CD14-positive monocyte (primary cell): ENCODE data around the gene RRAD. TPM values are rescaled to one million over a fixed set of nuclear protein-coding genes. Genes with fewer than 3 reads are reported as not detected.

ENCODE experiments used
- DNase-seq, 3 donors: peaks; one replicate each; pipeline ENCODE4 v3.0.0-alpha.2; 2011 to 2022
- H2AFZ ChIP-seq: 2 replicates; pipeline ENCODE4 v1.6.0; 2012; ENCODE audit warnings: mild to moderate bottlenecking, low read depth, low read length, inconsistent platforms; ENCODE audit not compliant: insufficient read depth, poor library complexity, severe bottlenecking
- H3K27ac ChIP-seq, 2 donors: 1 replicate in 1 of 2; 2 replicates in 1 of 2; pipeline ENCODE4 v1.5.1; 2012 to 2013; ENCODE audit warnings: low read length in 2 of 2, control low read depth in 1 of 2, inconsistent platforms in 1 of 2, low read depth in 1 of 2, mild to moderate bottlenecking in 1 of 2
- H3K27me3 ChIP-seq, 2 donors: one replicate each; pipeline versions ENCODE4 v1.6.0 to v1.6.1; 2011 to 2013; ENCODE audit warnings: low read length in 2 of 2; ENCODE audit not compliant: control insufficient read depth in 2 of 2, insufficient read depth in 2 of 2
- H3K36me3 ChIP-seq, 2 donors: replicated peaks in 1 of 2; 1 replicate in 1 of 2; 2 replicates in 1 of 2; pipeline versions ENCODE4 v1.5.1 to v1.6.1; 2012 to 2013; ENCODE audit warnings: low read length in 2 of 2, control low read depth in 1 of 2, inconsistent platforms in 1 of 2, mild to moderate bottlenecking in 1 of 2; ENCODE audit not compliant: insufficient read depth in 2 of 2, control insufficient read depth in 1 of 2
- H3K4me1 ChIP-seq, 2 donors: 1 replicate in 1 of 2; 2 replicates in 1 of 2; pipeline versions ENCODE4 v1.5.1 to v1.6.1; 2012 to 2013; ENCODE audit warnings: low read length in 2 of 2, control low read depth in 1 of 2, inconsistent platforms in 1 of 2, mild to moderate bottlenecking in 1 of 2, moderate library complexity in 1 of 2; ENCODE audit not compliant: insufficient read depth in 2 of 2, control insufficient read depth in 1 of 2
- H3K4me2 ChIP-seq: replicated peaks from 2 replicates; pipeline ENCODE3; 2012; ENCODE audit warnings: low read length, moderate library complexity, mild to moderate bottlenecking; ENCODE audit not compliant: poor library complexity, severe bottlenecking; ENCODE audit errors: extremely low read depth
- H3K4me3 ChIP-seq, 3 experiments: fragments of 200-600 bp in 1 of 3; sonication (generic) in 1 of 3; replicated peaks in 1 of 3; 1 replicate in 2 of 3; 2 replicates in 1 of 3; pipeline ENCODE4 v1.5.1; 2011 to 2013; ENCODE audit warnings: low read length in 3 of 3, mild to moderate bottlenecking in 3 of 3, control low read depth in 2 of 3, low read depth in 2 of 3, inconsistent platforms in 1 of 3, moderate library complexity in 1 of 3
- H3K79me2 ChIP-seq: 2 replicates; pipeline ENCODE4 v1.6.0; 2012; ENCODE audit warnings: mild to moderate bottlenecking, control low read depth, inconsistent platforms, low read length, moderate library complexity; ENCODE audit not compliant: insufficient read depth
- H3K9ac ChIP-seq: 2 replicates; pipeline ENCODE4 v1.6.0; 2017; ENCODE audit warnings: low read length, mild to moderate bottlenecking; ENCODE audit not compliant: insufficient read depth, poor library complexity, severe bottlenecking
- H3K9me3 ChIP-seq, 2 donors: replicated peaks in 1 of 2; 1 replicate in 1 of 2; 2 replicates in 1 of 2; pipeline versions ENCODE4 v1.5.1 to v1.6.1; 2012 to 2013; ENCODE audit warnings: low read length in 2 of 2, control low read depth in 1 of 2; ENCODE audit not compliant: control insufficient read depth in 1 of 2, insufficient read depth in 1 of 2
- H4K20me1 ChIP-seq: 2 replicates; pipeline ENCODE4 v1.6.0; 2012; ENCODE audit warnings: mild to moderate bottlenecking, low read length, control low read depth, moderate library complexity; ENCODE audit not compliant: insufficient read depth
- H3K27ac Mint-ChIP-seq, 7 donors: one replicate each; pipeline ENCODE4 v1.8.0; 2020; ENCODE audit warnings: mild to moderate bottlenecking in 7 of 7, mixed read lengths in 7 of 7, moderate library complexity in 6 of 7, inconsistent platforms in 2 of 7
- H3K27me3 Mint-ChIP-seq, 3 donors: one replicate each; pipeline ENCODE4 v1.8.0; 2021 to 2022; ENCODE audit warnings: low read depth in 3 of 3, mild to moderate bottlenecking in 3 of 3, mixed read lengths in 3 of 3, moderate library complexity in 3 of 3, inconsistent platforms in 1 of 3
- H3K36me3 Mint-ChIP-seq, 2 donors: one replicate each; pipeline ENCODE4 v1.8.0; 2020; ENCODE audit warnings: mixed read lengths in 2 of 2, inconsistent platforms in 1 of 2, mild to moderate bottlenecking in 1 of 2
- H3K4me1 Mint-ChIP-seq: one replicate; pipeline ENCODE4 v1.8.0; 2020; ENCODE audit warnings: mild to moderate bottlenecking, mixed read lengths
- H3K4me3 Mint-ChIP-seq, 2 donors: one replicate each; pipeline ENCODE4 v1.8.0; 2020; ENCODE audit warnings: mild to moderate bottlenecking in 2 of 2, mixed read lengths in 2 of 2, moderate library complexity in 1 of 2
- H3K9me3 Mint-ChIP-seq, 7 donors: one replicate each; pipeline ENCODE4 v1.8.0; 2020 to 2022; ENCODE audit warnings: mixed read lengths in 7 of 7, mild to moderate bottlenecking in 6 of 7, moderate library complexity in 6 of 7, inconsistent platforms in 2 of 7
- CTCF ChIP-seq: fragments of 200-600 bp; IDR thresholded peaks from one replicate; pipeline ENCODE4 v1.8.0; 2022; ENCODE audit warnings: antibody characterized with exemption, mild to moderate bottlenecking
- WGBS: methylation state at CpG from one replicate; pipeline ENCODE4 v1.1.5; 2013; ENCODE audit warnings: missing lambda C conversion rate; ENCODE audit not compliant: insufficient coverage; 5-methylcytosine and 5-hydroxymethylcytosine counted together
- intact Hi-C, 2 donors: fragments of 100-400 bp; cut with micrococcal nuclease; formaldehyde crosslinking; loops; one replicate each; pipeline versions ENCODE4 v1.15.0 to v1.15.1; 2023
- polyA plus RNA-seq, 3 donors: library from polyadenylated mRNA; depleted of rRNA in 1 of 3; unstranded in 2 of 3; stranded (reverse) in 1 of 3; fragments of 300-500 nt in 2 of 3; fragments of >200 nt in 1 of 3; fragmentation: Illumina TruSeq in 2 of 3; gene quantifications; 1 replicate in 2 of 3; 2 replicates in 1 of 3; pipeline ENCODE4 v1.2.3, GENCODE V29; 2012 to 2021

RRAD gene
- polyA plus RNA-seq, 3 donors, result 0.42 to 1.9 (median 0.55) TPM

GRCh38 chr16:66932076-66932475 is 6.7 kb upstream of the RRAD start:
- no peak overlapping the region for H3K27ac ChIP-seq
- WGBS, result 100% methylated on average over 4 of the region's 4 CpGs
- peaks cover 0 to 3% of the 10 kb centered on the region in 2 donors for H3K27me3 ChIP-seq
- no peak for TF ChIP-seq CTCF
- no peak overlapping the region for H3K4me2 ChIP-seq
- peaks cover 44% of the 10 kb centered on the region for H3K79me2 ChIP-seq
- Mint-ChIP-seq H3K27me3 (peaks cover 0 to 10% (median 4%) of the 10 kb centered on the region in 3 donors), H3K4me3 (no peak overlapping the region), H3K36me3 (peaks cover 27 to 41% of the 10 kb centered on the region in 2 donors), H3K4me1 (peaks cover 54% of the 10 kb centered on the region), H3K9me3 (peaks cover 0 to 2% (median 0%) of the 10 kb centered on the region in 7 donors), H3K27ac (peak overlapping the region in 2 of 7 donors; percentile 9 to 26)
- H3K9ac ChIP-seq, result no peak overlapping the region
- H3K4me1 ChIP-seq, result peaks cover 28 to 42% of the 10 kb centered on the region in 2 donors
- H3K9me3 ChIP-seq, result no peaks in the 10 kb centered on the region
- no peak for DNase-seq
- H2AFZ ChIP-seq, result no peak overlapping the region
- H3K4me3 ChIP-seq, result no peak overlapping the region
- intact Hi-C loops, result loop anchor here in 1 of 2 donors (5.0 kb wide), 1 partner anchor 35 kb away; no protein-coding TSS in a partner anchor
- peaks cover 27% of the 10 kb centered on the region for H4K20me1 ChIP-seq
- peaks cover 5 to 18% of the 10 kb centered on the region in 2 donors for H3K36me3 ChIP-seq

- Histone ChIP-seq H3K4me3 (no peak overlapping the region), H3K4me1 (peaks cover 32 to 42% of the 10 kb centered on the region in 2 donors), H3K9me3 (no peaks in the 10 kb centered on the region), H2AFZ (no peak overlapping the region), H3K4me2 (no peak overlapping the region), H4K20me1 (peaks cover 22% of the 10 kb centered on the region), H3K36me3 (peaks cover 5 to 17% of the 10 kb centered on the region in 2 donors), H3K9ac (no peak overlapping the region), H3K27me3 (peaks cover 0 to 8% of the 10 kb centered on the region in 2 donors), H3K27ac (no peak overlapping the region), H3K79me2 (peaks cover 41% of the 10 kb centered on the region)
- Mint-ChIP-seq H3K27ac (no peak overlapping the region), H3K4me3 (no peak overlapping the region), H3K36me3 (peaks cover 25 to 39% of the 10 kb centered on the region in 2 donors), H3K4me1 (peaks cover 54% of the 10 kb centered on the region), H3K27me3 (peaks cover 0 to 14% (median 8%) of the 10 kb centered on the region in 3 donors), H3K9me3 (peaks cover 0 to 2% (median 0%) of the 10 kb centered on the region in 7 donors)
- no peak for TF ChIP-seq CTCF
- DNase-seq, result no peak
- no CpG with 5 or more reads among the region's 2 CpGs for WGBS
- intact Hi-C loops, result loop anchor here in 1 of 2 donors (5.0 kb wide), 1 partner anchor 34 kb away; no protein-coding TSS in a partner anchor
These were observed 6.3 kb upstream of the RRAD start for GRCh38 chr16:66931665-66932064.
